Activated naive CD4-positive, alpha-beta T cell treated with Interleukin-2 at 50 U/mL for 16 hours (primary cell): ENCODE results near the gene ATXN7L1.
A peak's percentile ranks its signal among the peaks of the same experiment; 100 is the strongest.

Experiments used
- DNase-seq: peaks from one replicate; pipeline ENCODE4 v3.0.0-alpha.2; 2020

The ATXN7L1 gene

GRCh38 chr7:105876091-105876963 is at the start of gene ATXN7L1:
Gene ATXN7L1, minus strand, starts transcription at chr7:105876599. Its CDS starts 41 bp downstream, at chr7:105876558.
- peak; percentile 91 for DNase-seq

GRCh38 chr7:105926131-105926530 is 49.7 kb upstream of the ATXN7L1 start:
- no peak for DNase-seq

GRCh38 chr7:105924945-105925344 is 48.5 kb upstream of the ATXN7L1 start:
- DNase-seq: peak; percentile 11

- DNase-seq: no peak
These were observed 44.4 kb upstream of the ATXN7L1 start for GRCh38 chr7:105920766-105921165.

GRCh38 chr7:105917659-105918058 is 41.3 kb upstream of the ATXN7L1 start:
- no peak for DNase-seq

GRCh38 chr7:105916603-105917002 is 40.2 kb upstream of the ATXN7L1 start:
- no peak for DNase-seq

- DNase-seq: no peak
These were observed 37.5 kb upstream of the ATXN7L1 start for GRCh38 chr7:105913947-105914346.

GRCh38 chr7:105911961-105912575 is 35.7 kb upstream of the ATXN7L1 start:
- no peak for DNase-seq

- DNase-seq: no peak
These were observed 33.8 kb upstream of the ATXN7L1 start for GRCh38 chr7:105910172-105910571.

- DNase-seq: no peak
These were observed 33.3 kb upstream of the ATXN7L1 start for GRCh38 chr7:105909742-105910141.

- no peak for DNase-seq
These were observed 30.9 kb upstream of the ATXN7L1 start for GRCh38 chr7:105907129-105907846.

GRCh38 chr7:105906695-105907094 is 30.3 kb upstream of the ATXN7L1 start:
- no peak for DNase-seq

- DNase-seq: no peak
These were observed 29.6 kb upstream of the ATXN7L1 start for GRCh38 chr7:105905910-105906568.

- no peak for DNase-seq
These were observed 29.0 kb upstream of the ATXN7L1 start for GRCh38 chr7:105905209-105905909.

- DNase-seq: no peak
These were observed 27.7 kb upstream of the ATXN7L1 start for GRCh38 chr7:105904064-105904463.

GRCh38 chr7:105902325-105902911 is 26.0 kb upstream of the ATXN7L1 start:
- no peak for DNase-seq

GRCh38 chr7:105897999-105898398 is 21.6 kb upstream of the ATXN7L1 start:
- no peak for DNase-seq

- no peak for DNase-seq
These were observed 20.1 kb upstream of the ATXN7L1 start for GRCh38 chr7:105896407-105896911.

GRCh38 chr7:105894131-105894530 is 17.7 kb upstream of the ATXN7L1 start:
- no peak for DNase-seq

GRCh38 chr7:105892387-105892786 is 16.0 kb upstream of the ATXN7L1 start:
- no peak for DNase-seq

GRCh38 chr7:105890290-105890997 is 14.0 kb upstream of the ATXN7L1 start:
- DNase-seq: peak; percentile 30
